HG02981 (cell line): Measurements from ENCODE around the gene EXOC3L4.
"Not testable (repeated sequence)": the region's sequence is repeated elsewhere in the genome, so short reads cannot be mapped to it uniquely, and the experiment has no call there.

Experiments
- ATAC-seq: cut with Tn5 transposase; IDR thresholded peaks from one replicate; pipeline ENCODE4 v1.9.1; 2021; ENCODE audit warnings: mild to moderate bottlenecking, moderate library complexity; ENCODE audit not compliant: unreplicated experiment

The EXOC3L4 gene

DNA sequence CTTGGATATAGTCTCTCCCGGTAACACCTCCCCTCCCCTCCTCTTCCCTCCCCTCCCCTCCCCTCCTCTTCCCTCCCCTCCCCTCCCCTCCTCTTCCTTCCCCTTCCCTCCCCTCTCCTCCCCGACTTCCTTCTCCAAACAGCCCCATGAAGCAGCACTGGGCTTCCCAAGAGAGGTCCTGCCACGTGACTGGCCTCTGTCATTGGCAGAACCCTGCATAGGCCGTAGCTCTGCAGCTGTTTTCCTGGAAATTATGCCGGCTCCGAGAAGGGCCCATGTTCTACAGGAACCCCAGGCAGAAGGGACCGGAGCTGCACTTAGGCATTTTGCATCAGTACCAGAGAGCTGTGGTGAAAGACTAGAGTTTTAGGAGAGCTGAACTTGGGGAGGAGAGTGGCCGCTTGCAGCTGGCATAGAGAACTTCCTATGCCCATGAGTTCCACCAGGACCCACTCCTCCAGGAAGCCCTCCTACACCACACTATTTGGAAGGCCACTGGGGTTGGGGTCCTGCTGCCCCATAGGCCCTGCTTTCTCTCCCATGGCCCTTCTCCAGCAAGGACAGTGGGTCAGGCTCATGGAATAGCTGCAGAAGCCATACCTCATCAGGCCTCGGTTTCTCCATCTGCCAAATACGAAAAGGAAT lies 23.6 kb downstream of the EXOC3L4 start:
- no peak for ATAC-seq

DNA sequence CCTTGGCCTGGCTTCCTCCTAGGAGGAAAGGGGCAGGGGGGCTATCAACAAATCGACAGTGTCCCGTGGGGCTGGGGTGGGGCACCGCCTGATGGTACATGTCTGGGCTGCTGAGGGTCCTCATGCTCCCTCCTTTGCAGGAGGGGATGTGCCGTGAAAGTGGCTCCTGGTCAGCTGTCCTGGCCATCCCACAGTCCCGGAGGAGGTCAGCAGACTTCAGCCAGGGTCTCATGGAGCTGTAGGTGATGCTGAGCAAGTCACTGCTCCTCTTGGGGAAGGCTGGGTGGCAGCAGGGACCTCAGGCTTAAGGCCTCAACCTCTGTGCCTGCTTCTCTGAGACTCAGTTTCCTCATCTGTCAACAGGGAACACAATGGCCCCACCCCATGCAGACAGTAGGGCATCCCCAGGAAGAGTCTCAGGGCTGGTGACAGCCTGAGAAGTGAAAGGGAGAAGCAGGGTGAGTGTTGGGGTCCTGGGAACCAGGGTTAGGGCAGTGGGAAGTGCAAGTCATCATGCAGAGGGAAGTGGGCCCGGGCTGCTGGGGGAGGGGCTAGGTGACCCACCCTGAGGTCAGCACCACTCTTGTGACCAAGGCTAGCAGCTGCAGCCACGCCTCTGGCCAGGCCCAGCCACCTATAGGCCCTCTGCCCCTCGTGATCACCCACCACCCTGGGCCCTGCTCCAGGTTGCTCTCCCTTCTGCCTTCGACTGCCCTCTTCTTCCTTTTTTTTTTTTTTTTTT lies 24.3 kb downstream of the EXOC3L4 start:
- ATAC-seq: no peak

DNA sequence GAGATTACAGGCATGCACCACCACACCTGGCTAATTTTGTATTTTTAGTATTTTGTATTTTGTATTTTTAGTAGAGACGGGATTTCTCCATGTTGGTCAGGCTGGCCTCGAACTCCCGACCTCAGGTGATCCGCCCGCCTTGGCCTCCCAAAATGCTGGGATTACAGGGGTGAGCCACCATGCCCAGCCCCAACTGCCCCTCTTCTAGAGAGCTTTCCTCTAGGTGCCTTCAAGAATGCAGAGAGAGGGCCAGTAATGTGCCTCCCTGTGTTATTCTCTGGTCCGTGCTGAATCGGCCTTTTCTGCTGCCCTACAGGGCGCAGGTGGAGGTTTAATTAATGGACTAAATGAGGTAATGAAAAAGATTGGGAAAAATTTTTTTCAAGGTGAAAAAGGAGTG lies 25.0 kb downstream of the EXOC3L4 start:
- not testable (repeated sequence) for ATAC-seq

- ATAC-seq: no peak
Observed at GRCh38 chr14:103121121-103121845, 26.8 kb downstream of the EXOC3L4 start.

DNA sequence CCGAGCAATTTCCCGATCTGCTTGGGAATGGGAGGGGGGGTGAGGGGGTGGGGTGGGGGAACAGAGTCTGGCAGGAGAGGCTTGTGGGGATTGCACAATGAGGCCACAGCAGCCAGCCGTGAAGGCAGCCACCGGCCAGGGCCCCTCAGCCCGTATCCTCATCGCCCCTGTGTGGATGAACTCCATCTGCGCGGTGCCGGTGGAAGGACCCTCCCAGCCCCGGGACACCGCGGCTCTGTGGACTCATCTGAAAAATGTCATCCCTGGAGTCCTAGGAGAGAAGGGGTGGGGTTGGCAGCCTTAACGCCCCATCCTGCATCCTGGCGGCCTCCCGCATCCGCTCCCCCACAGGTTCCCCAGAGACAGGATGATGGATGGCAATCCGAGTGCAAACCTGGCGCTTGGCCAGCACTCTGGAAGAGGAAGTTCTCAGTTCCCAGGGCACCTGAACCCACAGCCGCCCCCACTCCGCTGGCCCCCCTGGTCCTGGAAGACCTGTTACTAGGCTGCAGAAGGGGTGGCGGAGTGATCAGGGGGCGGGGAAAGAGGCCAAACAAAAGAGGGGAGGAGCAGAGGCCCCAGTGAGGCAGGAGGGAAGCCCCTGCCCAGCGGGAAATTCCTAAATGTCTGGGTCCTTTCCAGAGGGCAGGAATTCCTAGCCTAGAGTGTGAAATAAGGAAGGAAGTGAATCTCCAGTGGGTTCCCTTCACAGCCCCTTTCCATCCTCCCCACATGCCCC lies 27.5 kb downstream of the EXOC3L4 start:
- ATAC-seq: no peak

- ATAC-seq: no peak
Observed at GRCh38 chr14:103122585-103122946, 28.0 kb downstream of the EXOC3L4 start.

DNA sequence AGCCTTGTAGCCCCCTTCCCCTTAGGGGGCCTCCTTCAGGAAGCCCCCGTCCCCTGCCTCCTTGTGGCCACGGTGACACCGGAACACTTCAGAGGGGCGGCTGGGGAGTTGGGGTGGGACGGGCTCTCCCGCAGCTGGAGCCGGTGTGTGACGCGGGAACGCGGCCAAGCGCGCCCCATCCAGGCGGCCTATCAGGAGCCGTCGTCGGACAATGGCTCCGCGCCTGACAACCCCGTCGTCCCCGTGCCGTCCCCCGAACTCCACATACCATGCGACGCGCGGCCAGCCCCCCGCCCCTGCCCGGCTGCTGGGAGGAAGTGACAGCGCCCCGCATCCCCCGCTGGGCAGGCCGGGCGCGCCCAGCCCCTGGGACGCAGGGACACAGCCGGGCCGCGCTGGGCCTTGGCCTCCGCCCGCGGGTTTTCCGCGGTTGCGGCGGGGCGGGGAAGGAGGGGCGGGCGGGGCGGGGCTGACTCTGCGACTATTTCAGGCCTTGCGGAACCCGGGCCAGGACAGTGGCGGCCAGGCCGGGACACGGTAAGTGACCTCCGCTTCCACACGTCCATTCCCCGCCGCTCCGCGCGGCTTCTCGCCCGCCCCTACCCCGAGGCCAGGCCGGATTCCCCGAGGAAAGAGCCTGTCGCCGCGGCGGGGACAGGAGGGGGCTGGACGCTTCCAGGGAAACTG lies 28.6 kb downstream of the EXOC3L4 start, which contains the start of gene TNFAIP2:
Gene TNFAIP2, plus strand, starts transcription at position 515 of the 687 bp plus-strand sequence. CDS start 2,997 bp downstream, outside the sequence.
- no peak for ATAC-seq

GRCh38 chr14:103123634-103124500 lies 29.3 kb downstream of the EXOC3L4 start:
- ATAC-seq: no peak

DNA sequence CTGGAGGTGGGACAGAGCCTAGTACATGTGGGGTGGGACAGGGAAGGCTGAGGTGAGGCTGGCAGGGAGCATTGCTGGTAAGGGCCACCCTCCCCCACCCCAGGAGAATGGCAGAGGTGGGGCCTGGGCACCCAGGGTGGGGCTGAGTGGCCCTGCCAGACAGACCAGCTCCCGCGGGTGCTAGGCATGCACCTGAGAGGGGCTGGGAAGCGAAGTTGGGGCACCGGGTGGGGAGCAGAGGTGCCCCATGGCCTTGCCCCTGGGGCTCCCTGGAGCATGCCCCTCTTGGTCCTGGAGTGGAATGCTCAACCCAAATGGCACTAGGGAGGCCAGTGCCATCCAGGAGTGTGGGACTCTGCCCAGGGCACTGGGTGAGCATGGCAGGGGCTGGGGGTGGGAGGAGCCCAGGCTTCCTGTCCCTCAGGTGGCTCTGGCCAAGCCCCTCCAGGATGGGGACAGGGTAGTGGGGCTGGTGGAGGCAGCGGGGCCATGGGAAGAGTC lies 30.0 kb downstream of the EXOC3L4 start:
- ATAC-seq: no peak

DNA sequence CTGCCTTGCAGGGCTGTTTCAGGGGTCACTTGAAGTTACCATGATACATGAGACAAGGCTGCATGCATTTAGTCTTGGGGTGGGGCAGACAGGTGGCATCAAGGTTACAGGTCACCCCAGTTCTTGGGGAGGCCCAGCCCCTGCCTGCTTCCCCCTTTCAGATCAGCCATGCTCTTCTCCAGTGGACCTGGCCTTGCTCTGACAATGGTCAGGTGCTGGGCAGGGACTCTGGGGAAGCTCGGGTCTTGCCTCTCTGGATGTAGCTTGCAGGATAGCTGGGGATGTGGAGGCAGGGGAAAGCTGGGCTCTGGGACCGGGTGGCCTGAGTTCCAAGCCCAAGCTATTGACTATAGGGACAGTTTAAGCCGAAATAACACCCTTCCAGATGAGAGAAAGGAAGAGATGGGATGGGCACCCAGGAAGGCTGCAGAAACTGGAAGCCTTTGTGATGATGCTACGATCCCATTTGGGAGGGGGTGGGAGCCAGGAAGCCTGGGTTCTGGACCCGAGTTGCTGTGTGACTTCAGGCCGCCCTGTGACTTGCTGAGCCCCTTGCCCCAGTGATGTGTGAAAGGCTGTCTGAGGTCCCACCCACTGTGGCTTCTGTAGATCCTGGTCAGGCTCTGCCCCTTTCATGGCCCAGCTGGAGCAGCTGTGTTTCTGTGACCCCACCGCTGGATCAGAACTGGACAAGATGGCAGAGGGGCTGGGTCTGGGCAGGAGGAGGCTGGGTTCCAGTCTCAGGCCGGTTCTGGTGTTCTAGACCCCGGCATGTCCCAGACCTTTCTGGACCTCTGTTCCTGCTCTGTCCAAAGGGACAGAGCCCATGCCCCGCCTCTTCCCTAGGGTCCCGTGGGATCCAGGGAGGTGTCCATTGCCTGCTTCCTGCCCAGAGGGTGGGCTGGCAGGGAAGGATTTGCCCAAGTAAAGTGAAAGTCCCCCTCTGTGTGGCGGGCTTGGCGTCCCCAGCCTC lies 30.9 kb downstream of the EXOC3L4 start:
- ATAC-seq: no peak

DNA sequence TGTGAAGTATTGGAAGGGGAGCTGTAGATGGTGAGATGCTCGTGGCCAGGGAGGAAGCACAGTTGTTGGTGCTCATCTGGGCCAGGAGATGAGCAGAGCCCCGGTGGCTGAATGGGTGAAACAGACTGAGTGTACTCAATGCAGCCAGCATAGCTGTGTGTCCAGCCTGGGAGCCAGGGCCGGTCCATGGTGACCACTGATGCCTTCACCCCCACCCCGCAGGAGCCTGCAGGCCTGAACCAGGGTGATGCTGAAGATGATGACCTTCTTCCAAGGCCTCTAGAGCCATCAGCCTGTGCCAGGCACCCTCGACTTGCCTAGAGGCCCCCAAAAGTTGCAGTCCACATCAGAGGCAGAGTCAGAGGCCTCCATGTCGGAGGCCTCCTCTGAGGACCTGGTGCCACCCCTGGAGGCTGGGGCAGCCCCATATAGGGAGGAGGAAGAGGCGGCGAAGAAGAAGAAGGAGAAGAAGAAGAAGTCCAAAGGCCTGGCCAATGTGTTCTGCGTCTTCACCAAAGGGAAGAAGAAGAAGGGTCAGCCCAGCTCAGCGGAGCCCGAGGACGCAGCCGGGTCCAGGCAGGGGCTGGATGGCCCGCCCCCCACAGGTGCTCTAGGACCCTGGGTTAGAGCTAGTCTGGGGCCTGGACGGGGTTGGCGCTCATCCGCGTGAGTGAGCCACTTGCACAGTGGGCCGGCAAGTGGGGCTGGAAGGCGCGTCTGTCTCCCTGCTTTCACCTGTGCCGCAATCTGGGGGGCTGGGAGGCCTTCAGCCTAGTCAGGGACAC lies 31.8 kb downstream of the EXOC3L4 start:
- ATAC-seq: no peak

DNA sequence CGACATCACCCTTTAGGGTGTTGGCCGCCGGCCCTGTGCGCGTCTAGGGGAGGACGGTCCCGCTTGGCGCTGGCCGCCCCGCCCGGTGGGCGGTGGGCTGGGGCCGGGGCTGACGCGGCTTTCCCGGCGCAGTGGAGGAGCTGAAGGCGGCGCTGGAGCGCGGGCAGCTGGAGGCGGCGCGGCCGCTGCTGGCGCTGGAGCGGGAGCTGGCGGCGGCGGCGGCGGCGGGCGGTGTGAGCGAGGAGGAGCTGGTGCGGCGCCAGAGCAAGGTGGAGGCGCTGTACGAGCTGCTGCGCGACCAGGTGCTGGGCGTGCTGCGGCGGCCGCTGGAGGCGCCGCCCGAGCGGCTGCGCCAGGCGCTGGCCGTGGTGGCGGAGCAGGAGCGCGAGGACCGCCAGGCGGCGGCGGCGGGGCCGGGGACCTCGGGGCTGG lies 32.4 kb downstream of the EXOC3L4 start:
- no peak for ATAC-seq

DNA sequence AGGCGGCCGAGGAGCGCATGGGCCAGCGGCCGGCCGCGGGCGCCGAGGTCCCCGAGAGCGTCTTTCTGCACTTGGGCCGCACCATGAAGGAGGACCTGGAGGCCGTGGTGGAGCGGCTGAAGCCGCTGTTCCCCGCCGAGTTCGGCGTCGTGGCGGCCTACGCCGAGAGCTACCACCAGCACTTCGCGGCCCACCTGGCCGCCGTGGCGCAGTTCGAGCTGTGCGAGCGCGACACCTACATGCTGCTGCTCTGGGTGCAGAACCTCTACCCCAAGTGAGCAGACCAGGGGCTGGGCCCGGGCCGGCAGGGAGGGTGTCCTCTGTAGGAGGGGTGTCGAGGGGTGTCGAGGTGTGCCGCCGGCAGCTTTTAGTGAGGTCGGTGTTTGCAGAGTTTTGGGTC lies 32.8 kb downstream of the EXOC3L4 start:
- ATAC-seq: no peak

GRCh38 chr14:103127861-103128598 lies 33.5 kb downstream of the EXOC3L4 start:
- no peak for ATAC-seq

DNA sequence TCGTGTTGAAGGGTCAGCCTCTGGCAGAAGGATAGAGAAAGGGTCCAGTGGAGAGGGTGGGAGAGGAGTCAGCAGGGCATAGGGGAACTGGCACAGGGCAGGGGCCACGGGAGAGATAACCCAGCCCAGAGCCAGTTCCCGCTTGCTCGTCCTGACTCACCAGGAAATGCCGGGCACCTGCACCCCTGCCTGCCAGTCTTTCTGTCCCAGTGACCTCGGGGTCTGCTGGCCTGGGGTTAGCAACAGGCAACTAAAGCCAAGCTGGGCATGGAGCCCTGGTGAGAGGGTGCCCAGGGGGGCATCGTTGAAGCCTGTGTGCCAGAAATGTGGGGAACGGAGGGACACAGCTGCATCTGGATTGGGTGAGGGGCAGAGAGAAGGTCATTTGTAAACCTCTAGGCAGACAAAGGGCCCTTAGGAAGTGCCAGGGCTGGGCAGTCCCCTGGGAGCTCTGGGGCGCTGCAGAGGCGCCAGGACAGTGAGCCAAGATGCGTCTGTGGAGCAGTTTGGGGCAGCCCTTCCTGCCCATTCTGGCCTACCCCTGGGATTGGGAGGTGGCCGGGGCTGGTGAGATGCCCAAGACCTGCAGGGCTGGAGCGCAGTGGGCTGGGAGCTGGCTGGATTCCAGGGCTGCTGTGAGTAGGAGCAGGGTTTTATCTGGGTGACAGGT lies 34.2 kb downstream of the EXOC3L4 start:
- no peak for ATAC-seq

DNA sequence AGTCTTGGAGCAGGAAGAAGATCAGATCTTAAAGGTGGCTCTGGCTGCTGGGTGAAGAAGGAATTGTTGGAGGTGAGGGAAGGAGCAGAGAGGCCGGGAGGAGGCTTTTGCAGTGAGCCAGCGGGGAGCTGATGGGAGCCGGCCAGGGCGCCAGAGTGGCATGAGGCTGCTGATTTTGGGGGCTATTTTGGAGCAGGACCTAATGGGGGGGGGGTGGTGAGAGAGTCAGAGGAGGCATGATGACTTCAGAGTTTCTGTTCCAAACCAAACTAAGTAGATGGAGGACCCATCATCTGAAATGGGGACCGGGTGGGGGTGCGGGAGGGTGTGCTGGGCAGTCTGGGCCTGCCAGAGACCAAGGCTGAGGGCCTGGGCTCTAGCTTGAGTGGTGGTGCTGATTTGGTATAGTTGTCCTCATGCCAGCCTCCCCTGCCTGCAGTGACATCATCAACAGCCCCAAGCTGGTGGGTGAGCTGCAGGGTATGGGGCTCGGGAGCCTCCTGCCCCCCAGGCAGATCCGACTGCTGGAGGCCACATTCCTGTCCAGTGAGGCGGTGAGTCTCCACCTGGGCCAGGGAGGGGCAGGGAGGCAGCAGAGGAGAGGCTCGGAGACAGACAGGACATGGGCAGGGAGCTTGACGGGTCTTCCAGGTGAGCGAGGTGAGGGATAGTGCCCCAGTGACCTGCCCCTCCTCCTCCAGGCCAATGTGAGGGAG lies 34.9 kb downstream of the EXOC3L4 start:
- no peak for ATAC-seq
